KMS-11 (cell line): ENCODE results near the gene LTF.

Experiments
- H2AFZ ChIP-seq: fragments of 200-600 bp; sonication (generic); 2 replicates; pipeline ENCODE4 v1.6.1; 2016; ENCODE audit warnings: antibody characterized with exemption, mixed run types, low read depth
- H3K27ac ChIP-seq: fragments of 200-600 bp; sonication (generic); 2 replicates; pipeline ENCODE4 v1.6.1; 2016; ENCODE audit warnings: mild to moderate bottlenecking, mixed run types
- H3K27me3 ChIP-seq: fragments of 200-600 bp; sonication (generic); 2 replicates; pipeline ENCODE4 v1.6.1; 2017; ENCODE audit warnings: mild to moderate bottlenecking, low read depth, mixed run types, moderate library complexity; ENCODE audit not compliant: insufficient read depth
- H3K36me3 ChIP-seq: fragments of 200-600 bp; sonication (generic); 2 replicates; pipeline ENCODE4 v1.6.1; 2017; ENCODE audit warnings: mild to moderate bottlenecking, mixed run types; ENCODE audit not compliant: insufficient read depth
- H3K4me1 ChIP-seq: fragments of 200-600 bp; sonication (generic); 2 replicates; pipeline ENCODE4 v1.6.1; 2016; ENCODE audit warnings: mild to moderate bottlenecking, low read depth, mixed run types; ENCODE audit not compliant: poor library complexity, severe bottlenecking
- H3K4me2 ChIP-seq: fragments of 200-600 bp; sonication (generic); 2 replicates; pipeline ENCODE4 v1.7.0; 2016; ENCODE audit warnings: mild to moderate bottlenecking, mixed run types
- H3K4me3 ChIP-seq: fragments of 200-600 bp; sonication (generic); IDR thresholded peaks from 2 replicates; pipeline ENCODE4 v1.6.1; 2017; ENCODE audit warnings: low read depth, low read length, mixed read lengths; ENCODE audit not compliant: insufficient read depth
- H3K79me2 ChIP-seq: fragments of 200-600 bp; sonication (generic); 2 replicates; pipeline ENCODE4 v1.6.1; 2016; ENCODE audit warnings: low read depth, mixed run types; ENCODE audit not compliant: insufficient read depth
- H3K9ac ChIP-seq: fragments of 200-600 bp; sonication (generic); 2 replicates; pipeline ENCODE4 v1.6.1; 2016; ENCODE audit warnings: mild to moderate bottlenecking, mixed run types
- H4K20me1 ChIP-seq: fragments of 200-600 bp; sonication (generic); 2 replicates; pipeline ENCODE4 v1.6.1; 2016; ENCODE audit warnings: mild to moderate bottlenecking, mixed run types; ENCODE audit not compliant: insufficient read depth
- CTCF ChIP-seq: fragments of 200-600 bp; sonication (generic); conservative IDR thresholded peaks from 2 replicates; pipeline ENCODE4 v1.6.1; 2017; ENCODE audit warnings: low read depth, mild to moderate bottlenecking, antibody characterized with exemption, low read length, moderate library complexity, mixed read lengths

Gene LTF

GRCh38 chr3:46417841-46418611 lies 46.7 kb downstream of the LTF start:
- Histone ChIP-seq H3K79me2 (no peaks in the 10 kb centered on the region), H3K4me3 (no peak overlapping the region), H4K20me1 (no peaks in the 10 kb centered on the region), H3K4me1 (peaks cover 27% of the 10 kb centered on the region), H3K9ac (no peak overlapping the region), H3K27ac (no peak overlapping the region), H3K36me3 (no peaks in the 10 kb centered on the region), H2AFZ (no peak overlapping the region), H3K27me3 (no peaks in the 10 kb centered on the region), H3K4me2 (no peak overlapping the region)
- TF ChIP-seq CTCF = no peak

GRCh38 chr3:46416811-46417510 lies 47.7 kb downstream of the LTF start:
- Histone ChIP-seq H3K79me2 (no peaks in the 10 kb centered on the region), H3K4me1 (peaks cover 27% of the 10 kb centered on the region), H3K36me3 (no peaks in the 10 kb centered on the region), H2AFZ (no peak overlapping the region; the same call in 1 of the 2 replicates), H3K4me3 (no peak overlapping the region), H3K27me3 (no peaks in the 10 kb centered on the region), H3K4me2 (peak overlapping the region; percentile 71), H3K9ac (peak overlapping the region; percentile 12; the same call in 1 of the 2 replicates), H3K27ac (peak overlapping the region; percentile 69), H4K20me1 (no peaks in the 10 kb centered on the region)
- TF ChIP-seq CTCF = no peak

- peak overlapping the region; percentile 71 for H3K4me2 ChIP-seq
- peaks cover 27% of the 10 kb centered on the region for H3K4me1 ChIP-seq
- no peaks in the 10 kb centered on the region for H3K79me2 ChIP-seq
- H3K9ac ChIP-seq = peak overlapping the region; percentile 12; the same call in 1 of the 2 replicates
- H3K27me3 ChIP-seq = no peaks in the 10 kb centered on the region
- H4K20me1 ChIP-seq = no peaks in the 10 kb centered on the region
- H3K4me3 ChIP-seq = no peak overlapping the region
- no peaks in the 10 kb centered on the region for H3K36me3 ChIP-seq
- no peak for TF ChIP-seq CTCF
- peak overlapping the region; percentile 69 for H3K27ac ChIP-seq
- H2AFZ ChIP-seq = no peak overlapping the region; the same call in 1 of the 2 replicates
Measured at GRCh38 chr3:46416125-46416810, 48.4 kb downstream of the LTF start.

GRCh38 chr3:46414739-46415138 lies 50.0 kb downstream of the LTF start:
- Histone ChIP-seq H3K9ac (no peak overlapping the region), H3K4me1 (peaks cover 27% of the 10 kb centered on the region), H3K27me3 (no peaks in the 10 kb centered on the region), H4K20me1 (no peaks in the 10 kb centered on the region), H2AFZ (no peak overlapping the region), H3K79me2 (no peaks in the 10 kb centered on the region), H3K27ac (no peak overlapping the region), H3K4me3 (no peak overlapping the region), H3K4me2 (no peak overlapping the region), H3K36me3 (no peaks in the 10 kb centered on the region)
- no peak for TF ChIP-seq CTCF
